ENCODE results near the gene TRIM52.
"Not testable (repeated sequence)": the region's sequence is repeated elsewhere in the genome, so short reads cannot be mapped to it uniquely, and the experiment has no call there.

The TRIM52 gene

DNA sequence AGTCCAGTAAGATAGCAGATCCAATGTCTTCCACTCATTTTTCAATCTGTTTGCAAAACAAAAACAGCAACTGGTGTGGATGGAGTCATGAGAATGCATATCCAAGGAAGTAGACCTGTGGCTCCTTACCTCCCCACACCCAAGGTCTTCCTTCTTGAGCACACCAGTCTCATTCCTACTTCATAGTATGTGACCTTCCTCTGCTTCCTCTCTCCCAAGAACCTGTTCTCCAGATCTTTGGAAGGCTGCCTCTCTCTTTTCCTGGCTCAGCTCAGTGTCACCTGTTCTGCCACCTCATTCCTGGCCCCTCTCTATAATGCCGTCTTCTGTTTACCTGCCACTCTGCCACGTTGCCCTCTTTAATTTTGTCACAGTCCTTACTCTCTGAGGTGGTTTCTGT lies 48.0 kb downstream of the TRIM52 start:
- DNase-seq: no peak

DNA sequence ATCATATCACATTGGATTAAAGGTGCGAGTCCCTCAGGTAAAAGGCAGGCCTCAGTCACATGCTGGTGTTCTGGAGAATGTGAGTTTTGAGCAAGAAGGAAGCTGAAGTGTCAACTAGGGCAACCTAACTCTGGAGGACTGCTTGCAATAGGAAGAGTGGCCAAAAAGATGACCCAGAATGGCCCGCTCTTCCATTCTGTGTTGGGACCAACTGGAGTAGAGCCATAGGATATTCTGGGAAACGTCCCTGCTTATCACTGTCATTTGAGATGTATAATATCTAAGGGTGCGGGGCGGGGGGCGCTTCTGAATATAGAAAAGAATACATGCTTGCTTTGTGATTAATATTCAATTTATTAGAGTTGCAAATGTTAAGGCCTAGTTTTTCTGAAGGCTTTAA lies 48.9 kb downstream of the TRIM52 start:
- no peak for DNase-seq

DNA sequence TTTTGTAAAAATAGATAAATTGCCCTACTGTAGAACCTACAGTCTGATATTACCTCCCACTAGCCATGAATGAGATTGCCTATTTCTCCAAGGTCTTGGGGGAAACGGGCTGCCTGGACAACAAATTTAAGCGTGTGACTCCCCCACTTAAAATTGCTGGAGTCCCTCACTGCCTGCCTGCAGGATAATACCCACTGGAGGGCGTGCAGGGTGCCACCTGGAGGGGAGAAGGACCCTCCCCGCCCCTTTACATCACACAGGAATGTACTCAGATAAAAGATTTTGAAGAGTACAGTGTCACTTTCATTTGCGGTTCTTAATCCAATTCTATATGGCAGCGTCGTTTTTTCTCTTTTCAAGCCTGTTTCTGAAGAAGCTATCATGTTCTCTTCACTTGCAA lies 49.7 kb downstream of the TRIM52 start:
- no peak for DNase-seq

DNA sequence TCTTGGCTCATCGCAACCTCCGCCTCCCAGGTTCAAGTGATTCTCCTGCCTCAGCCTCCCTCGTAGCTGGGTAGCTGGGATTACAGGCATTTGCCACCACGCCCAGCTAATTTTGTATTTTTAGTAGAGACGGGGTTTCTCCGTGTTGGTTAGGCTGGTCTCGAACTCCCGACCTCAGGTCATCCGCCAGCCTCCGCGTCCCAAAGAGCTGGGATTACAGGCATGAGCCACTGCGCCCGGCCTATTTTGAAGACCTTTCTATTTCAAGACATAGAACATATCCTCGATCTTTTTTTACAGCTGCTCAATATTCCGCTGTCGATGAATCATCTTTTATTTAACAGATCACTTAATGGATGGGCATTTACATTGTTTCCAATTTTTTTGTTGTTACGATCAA lies 50.2 kb downstream of the TRIM52 start:
- DNase-seq: not testable (repeated sequence)

DNA sequence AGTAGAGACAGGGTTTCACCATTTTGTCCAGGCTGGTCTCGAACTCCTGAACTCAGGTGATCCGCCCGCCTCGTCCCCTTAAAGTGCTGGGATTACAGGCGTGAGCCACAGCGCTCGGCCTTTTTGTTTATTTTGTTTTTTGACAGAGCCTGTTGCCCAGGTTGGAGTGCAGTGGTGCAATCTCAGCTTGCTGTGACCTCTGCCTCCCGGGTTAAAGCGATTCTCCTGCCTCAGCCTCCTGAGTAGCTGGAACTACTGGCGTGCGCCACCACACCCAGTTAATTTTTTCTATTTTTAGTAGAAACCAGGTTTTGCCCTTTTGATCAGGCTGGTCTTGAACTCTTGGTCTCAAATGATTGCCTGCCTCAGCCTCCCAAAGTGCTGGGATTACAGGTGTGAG lies 50.8 kb downstream of the TRIM52 start:
- DNase-seq: not testable (repeated sequence)

DNA sequence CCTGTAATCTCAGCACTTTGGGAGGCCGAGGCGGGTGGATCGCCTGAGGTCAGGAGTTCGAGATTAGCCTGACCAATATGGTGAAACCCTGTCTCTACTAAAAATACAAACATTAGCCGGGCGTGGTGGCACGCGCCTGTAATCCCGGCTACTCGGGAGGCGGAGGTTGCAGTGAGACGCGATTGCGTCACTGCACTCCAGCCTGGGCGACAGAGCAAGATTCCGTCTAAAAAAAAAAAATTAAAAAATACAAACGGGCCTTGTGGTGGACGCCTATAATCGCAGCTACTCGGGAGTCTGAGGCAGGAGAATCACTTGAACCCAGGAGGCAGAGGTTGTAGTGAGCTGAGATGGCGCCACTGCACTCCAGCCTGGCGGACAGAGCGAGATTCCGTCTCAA lies 51.9 kb downstream of the TRIM52 start:
- not testable (repeated sequence) for DNase-seq

DNA sequence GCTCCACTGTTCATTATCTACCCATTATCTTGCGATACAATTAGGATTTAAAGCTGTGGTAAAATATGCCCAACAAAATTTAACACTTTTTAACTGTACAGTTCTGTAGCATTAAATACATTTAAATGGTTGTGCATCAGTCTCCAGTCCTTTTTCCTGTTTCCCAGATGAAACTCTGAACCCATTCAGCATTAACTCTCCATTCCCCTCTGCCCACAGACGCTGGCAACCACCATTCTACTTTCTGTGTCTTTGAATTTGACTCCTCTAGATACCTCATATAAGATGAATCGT lies 53.0 kb downstream of the TRIM52 start:
- no peak for DNase-seq

DNA sequence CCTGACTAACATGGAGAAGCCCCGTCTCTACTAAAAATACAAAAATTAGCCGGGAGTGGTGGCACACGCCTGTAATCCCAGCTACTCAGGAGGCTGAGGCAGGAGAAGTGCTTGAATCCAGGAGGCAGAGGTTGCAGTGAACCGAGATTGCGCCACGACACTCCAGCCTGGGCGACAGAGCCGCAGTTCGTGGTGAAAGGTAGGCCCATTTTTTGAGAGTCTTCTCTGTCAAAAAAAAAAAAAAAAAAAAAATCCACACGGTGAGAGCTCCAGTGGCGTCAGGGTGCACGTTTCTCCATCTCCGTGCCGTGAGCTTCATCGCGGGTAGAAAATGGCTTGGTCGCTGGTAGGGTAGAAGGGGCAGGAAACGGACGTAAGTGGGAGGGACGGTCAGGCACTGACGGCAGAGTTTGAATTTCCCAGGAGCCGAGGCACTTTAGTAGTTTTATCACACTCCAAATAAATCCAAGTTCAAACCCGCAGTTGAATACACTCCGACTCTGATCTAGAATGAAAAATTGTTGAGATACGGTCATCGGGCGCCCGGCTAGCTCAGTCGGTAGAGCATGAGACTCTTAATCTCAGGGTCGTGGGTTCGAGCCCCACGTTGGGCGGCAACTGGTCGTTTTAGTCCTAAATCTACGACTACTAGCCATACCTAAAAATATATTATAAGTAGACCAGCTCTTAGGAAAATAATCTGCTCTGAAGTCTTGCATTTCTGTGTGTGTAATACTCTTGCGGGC lies 53.6 kb downstream of the TRIM52 start:
- DNase-seq: peak in 4 of 5 experiments; percentile 57 to 80 (median 76)

DNA sequence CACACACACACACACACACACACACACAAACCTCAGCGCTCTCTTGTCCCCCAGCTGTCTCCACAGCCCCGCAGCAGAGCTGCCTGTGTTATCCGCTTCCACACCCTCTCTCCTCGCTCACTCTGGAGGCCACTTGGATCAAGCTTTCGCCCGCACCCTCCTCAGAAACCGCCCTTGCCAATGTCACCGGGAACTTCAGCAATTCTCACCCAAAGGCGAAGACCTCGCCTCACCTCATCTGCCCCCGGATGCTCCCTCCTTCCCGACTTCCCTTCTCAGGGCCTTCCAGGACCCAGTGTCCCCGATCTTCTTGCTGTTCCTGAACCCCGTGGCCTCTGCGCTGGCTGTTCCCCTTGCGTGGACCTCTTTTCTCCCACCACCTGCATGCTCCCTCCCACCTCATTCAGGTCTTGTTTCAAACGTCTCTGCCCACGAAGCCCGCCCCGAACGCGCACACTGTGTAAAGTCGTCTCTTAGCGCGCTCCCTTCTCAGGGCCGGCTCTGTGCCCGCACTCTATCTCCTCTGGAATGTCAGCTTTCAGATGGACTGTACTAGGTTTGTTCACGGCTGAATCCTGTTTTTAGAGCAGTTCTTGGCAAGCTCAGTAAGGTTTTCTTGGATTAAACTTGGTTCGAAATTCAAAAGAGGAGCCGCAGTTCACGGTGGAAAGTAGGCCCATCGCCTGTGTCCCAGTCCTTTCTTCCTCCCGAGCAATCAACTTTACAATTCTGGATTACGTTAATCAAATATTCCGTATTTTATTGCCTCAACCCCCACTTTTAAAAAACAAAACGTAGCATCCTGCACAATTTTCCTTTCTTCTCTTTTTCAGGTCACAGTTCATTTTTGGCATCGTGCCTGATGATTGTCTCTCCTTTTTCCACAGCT lies 54.9 kb downstream of the TRIM52 start:
- peak in 1 of 5 experiments; percentile 31 for DNase-seq
